Endothelial cell of umbilical vein (primary cell): ENCODE results near the gene PRRT1B.

Experiments
- EZH2 ChIP-seq: IDR thresholded peaks from 2 replicates; pipeline ENCODE4 v1.6.1; 2012; ENCODE audit warnings: borderline replicate concordance, low read depth, mild to moderate bottlenecking, moderate library complexity, low read length, inconsistent platforms; ENCODE audit not compliant: severe bottlenecking
- POLR2A ChIP-seq: IDR thresholded peaks from 2 replicates; pipeline ENCODE4 v1.6.1; 2012; ENCODE audit warnings: low read depth, mild to moderate bottlenecking, control low read depth, low read length
- POLR2AphosphoS5 ChIP-seq: IDR thresholded peaks from 2 replicates; pipeline ENCODE4 v1.6.1; 2012; ENCODE audit warnings: low read depth, mild to moderate bottlenecking, control low read depth, low read length, moderate library complexity; ENCODE audit not compliant: insufficient read depth
- TF ChIP-seq, protein P1 (sequence below), 2 donors: IDR thresholded peaks; 1 replicate in 1 of 2; 2 replicates in 1 of 2; pipeline ENCODE4 v1.5.1; 2011; ENCODE audit warnings: low read length in 2 of 2, mild to moderate bottlenecking in 2 of 2, moderate library complexity in 2 of 2, control low read depth in 1 of 2, inconsistent platforms in 1 of 2, low read depth in 1 of 2; ENCODE audit not compliant: insufficient read depth in 1 of 2; ENCODE audit errors: extremely low read depth in 1 of 2

GRCh38 chr9:131582056-131582455, 36.7 kb downstream of the PRRT1B start:
- TF ChIP-seq, protein P1, sequence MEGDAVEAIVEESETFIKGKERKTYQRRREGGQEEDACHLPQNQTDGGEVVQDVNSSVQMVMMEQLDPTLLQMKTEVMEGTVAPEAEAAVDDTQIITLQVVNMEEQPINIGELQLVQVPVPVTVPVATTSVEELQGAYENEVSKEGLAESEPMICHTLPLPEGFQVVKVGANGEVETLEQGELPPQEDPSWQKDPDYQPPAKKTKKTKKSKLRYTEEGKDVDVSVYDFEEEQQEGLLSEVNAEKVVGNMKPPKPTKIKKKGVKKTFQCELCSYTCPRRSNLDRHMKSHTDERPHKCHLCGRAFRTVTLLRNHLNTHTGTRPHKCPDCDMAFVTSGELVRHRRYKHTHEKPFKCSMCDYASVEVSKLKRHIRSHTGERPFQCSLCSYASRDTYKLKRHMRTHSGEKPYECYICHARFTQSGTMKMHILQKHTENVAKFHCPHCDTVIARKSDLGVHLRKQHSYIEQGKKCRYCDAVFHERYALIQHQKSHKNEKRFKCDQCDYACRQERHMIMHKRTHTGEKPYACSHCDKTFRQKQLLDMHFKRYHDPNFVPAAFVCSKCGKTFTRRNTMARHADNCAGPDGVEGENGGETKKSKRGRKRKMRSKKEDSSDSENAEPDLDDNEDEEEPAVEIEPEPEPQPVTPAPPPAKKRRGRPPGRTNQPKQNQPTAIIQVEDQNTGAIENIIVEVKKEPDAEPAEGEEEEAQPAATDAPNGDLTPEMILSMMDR (IDR thresholded peaks at IDR 0.05; ENCODE audit: extremely low read depth in 1 of 2, insufficient read depth in 1 of 2, low read depth in 1 of 2, low read length in 2 of 2): no peak
- TF ChIP-seq POLR2A (no peak), POLR2AphosphoS5 (no peak), EZH2 (no peak)
